ENCODE results near the gene COL16A1. TPM values are rescaled to one million over a fixed set of nuclear protein-coding genes. Genes with fewer than 3 reads are reported as not detected.

COL16A1 gene
- total and polyA plus RNA-seq, 2 of the 13 experiments (the other 11 are each of a cell fraction or from before 2014, with no cell fraction given): 4.3 to 12.2 TPM

DNA sequence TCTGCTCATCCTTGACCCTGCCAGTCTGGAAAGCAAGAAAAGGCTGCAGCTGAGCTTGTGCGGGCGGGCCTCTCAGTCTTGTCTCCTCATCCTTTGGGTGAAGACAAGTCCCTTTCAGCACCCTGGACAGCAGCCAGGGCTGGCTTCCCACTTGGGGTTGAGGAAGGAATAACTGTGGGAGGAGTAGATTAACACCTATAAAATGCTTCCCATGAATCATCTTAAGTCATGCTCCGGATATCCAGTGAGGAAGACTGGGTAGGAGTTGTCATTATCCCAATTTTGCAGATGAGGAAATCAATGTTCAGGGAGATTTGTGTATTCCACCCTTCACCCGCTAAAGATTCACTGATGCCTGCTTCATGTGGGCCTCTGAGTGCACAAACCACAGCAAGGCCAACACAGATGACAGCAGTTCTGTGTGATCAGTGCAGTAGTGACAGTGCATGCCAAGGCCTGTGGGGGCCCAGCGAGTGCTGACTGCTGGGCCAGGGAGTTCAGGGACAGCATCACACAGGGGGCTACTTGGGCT lies 20.1 kb upstream of the COL16A1 start (continued):
- TF ChIP-seq REXO4 (CRISPR knock-in tag; IDR thresholded peaks at IDR 0.05; ENCODE audit: borderline replicate concordance) (no peak), KLF9 (CRISPR knock-in tag; IDR thresholded peaks at IDR 0.05; ENCODE audit: low read depth) (peak; percentile 68; the same call in 1 of the 2 replicates), KDM4B (CRISPR knock-in tag; IDR thresholded peaks at IDR 0.05) (peak; percentile 82; the same call in 1 of the 2 replicates), RELA (CRISPR knock-in tag; IDR thresholded peaks at IDR 0.05) (no peak), ZNF878 (CRISPR knock-in tag; IDR thresholded peaks at IDR 0.05) (peak; percentile 75; the same call in 1 of the 2 replicates), ZNF670 (CRISPR knock-in tag; IDR thresholded peaks at IDR 0.05; ENCODE audit: borderline replicate concordance) (no peak), MLLT10 (CRISPR knock-in tag; IDR thresholded peaks at IDR 0.05) (peak; percentile 36; the same call in 1 of the 2 replicates), KLF16 (CRISPR knock-in tag; IDR thresholded peaks at IDR 0.05) (peak in 1 of 2 experiments; percentile 78; a peak in 2 of 4 replicates), ATF7-NPFF (CRISPR knock-in tag; IDR thresholded peaks at IDR 0.05; ENCODE audit: low read depth) (no peak), ZNF552 (CRISPR knock-in tag; IDR thresholded peaks at IDR 0.05; ENCODE audit: borderline replicate concordance) (no peak), ETV6 (CRISPR knock-in tag; conservative IDR thresholded peaks at IDR 0.05) (0 out of 2 replicates have a peak, but pooled peaks have one; percentile 42), ZC3H13 (CRISPR knock-in tag; IDR thresholded peaks at IDR 0.05) (peak; percentile 10; the same call in 1 of the 2 replicates), ZNF678 (CRISPR knock-in tag; IDR thresholded peaks at IDR 0.05) (no peak), SRY (CRISPR knock-in tag; IDR thresholded peaks at IDR 0.05) (peak; percentile 45; the same call in 1 of the 2 replicates), HMG20A (CRISPR knock-in tag; IDR thresholded peaks at IDR 0.05; ENCODE audit: borderline replicate concordance) (no peak), ZNF557 (CRISPR knock-in tag; IDR thresholded peaks at IDR 0.05) (peak; percentile 96)
- TF ChIP-seq, protein P1, sequence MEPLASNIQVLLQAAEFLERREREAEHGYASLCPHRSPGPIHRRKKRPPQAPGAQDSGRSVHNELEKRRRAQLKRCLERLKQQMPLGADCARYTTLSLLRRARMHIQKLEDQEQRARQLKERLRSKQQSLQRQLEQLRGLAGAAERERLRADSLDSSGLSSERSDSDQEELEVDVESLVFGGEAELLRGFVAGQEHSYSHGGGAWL (CRISPR knock-in tag; IDR thresholded peaks at IDR 0.05): peak; percentile 43; the same call in 1 of the 2 replicates
- TF ChIP-seq, protein P2, sequence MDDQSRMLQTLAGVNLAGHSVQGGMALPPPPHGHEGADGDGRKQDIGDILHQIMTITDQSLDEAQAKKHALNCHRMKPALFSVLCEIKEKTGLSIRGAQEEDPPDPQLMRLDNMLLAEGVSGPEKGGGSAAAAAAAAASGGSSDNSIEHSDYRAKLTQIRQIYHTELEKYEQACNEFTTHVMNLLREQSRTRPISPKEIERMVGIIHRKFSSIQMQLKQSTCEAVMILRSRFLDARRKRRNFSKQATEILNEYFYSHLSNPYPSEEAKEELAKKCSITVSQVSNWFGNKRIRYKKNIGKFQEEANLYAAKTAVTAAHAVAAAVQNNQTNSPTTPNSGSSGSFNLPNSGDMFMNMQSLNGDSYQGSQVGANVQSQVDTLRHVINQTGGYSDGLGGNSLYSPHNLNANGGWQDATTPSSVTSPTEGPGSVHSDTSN (CRISPR knock-in tag; IDR thresholded peaks at IDR 0.05; ENCODE audit: borderline replicate concordance): peak; percentile 84; the same call in 1 of the 2 replicates
- TF ChIP-seq, protein P3, sequence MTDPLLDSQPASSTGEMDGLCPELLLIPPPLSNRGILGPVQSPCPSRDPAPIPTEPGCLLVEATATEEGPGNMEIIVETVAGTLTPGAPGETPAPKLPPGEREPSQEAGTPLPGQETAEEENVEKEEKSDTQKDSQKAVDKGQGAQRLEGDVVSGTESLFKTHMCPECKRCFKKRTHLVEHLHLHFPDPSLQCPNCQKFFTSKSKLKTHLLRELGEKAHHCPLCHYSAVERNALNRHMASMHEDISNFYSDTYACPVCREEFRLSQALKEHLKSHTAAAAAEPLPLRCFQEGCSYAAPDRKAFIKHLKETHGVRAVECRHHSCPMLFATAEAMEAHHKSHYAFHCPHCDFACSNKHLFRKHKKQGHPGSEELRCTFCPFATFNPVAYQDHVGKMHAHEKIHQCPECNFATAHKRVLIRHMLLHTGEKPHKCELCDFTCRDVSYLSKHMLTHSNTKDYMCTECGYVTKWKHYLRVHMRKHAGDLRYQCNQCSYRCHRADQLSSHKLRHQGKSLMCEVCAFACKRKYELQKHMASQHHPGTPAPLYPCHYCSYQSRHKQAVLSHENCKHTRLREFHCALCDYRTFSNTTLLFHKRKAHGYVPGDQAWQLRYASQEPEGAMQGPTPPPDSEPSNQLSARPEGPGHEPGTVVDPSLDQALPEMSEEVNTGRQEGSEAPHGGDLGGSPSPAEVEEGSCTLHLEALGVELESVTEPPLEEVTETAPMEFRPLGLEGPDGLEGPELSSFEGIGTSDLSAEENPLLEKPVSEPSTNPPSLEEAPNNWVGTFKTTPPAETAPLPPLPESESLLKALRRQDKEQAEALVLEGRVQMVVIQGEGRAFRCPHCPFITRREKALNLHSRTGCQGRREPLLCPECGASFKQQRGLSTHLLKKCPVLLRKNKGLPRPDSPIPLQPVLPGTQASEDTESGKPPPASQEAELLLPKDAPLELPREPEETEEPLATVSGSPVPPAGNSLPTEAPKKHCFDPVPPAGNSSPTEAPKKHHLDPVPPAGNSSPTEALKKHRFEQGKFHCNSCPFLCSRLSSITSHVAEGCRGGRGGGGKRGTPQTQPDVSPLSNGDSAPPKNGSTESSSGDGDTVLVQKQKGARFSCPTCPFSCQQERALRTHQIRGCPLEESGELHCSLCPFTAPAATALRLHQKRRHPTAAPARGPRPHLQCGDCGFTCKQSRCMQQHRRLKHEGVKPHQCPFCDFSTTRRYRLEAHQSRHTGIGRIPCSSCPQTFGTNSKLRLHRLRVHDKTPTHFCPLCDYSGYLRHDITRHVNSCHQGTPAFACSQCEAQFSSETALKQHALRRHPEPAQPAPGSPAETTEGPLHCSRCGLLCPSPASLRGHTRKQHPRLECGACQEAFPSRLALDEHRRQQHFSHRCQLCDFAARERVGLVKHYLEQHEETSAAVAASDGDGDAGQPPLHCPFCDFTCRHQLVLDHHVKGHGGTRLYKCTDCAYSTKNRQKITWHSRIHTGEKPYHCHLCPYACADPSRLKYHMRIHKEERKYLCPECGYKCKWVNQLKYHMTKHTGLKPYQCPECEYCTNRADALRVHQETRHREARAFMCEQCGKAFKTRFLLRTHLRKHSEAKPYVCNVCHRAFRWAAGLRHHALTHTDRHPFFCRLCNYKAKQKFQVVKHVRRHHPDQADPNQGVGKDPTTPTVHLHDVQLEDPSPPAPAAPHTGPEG (CRISPR knock-in tag; IDR thresholded peaks at IDR 0.05): peak; percentile 82; the same call in 1 of the 2 replicates
- TF ChIP-seq, protein P4, sequence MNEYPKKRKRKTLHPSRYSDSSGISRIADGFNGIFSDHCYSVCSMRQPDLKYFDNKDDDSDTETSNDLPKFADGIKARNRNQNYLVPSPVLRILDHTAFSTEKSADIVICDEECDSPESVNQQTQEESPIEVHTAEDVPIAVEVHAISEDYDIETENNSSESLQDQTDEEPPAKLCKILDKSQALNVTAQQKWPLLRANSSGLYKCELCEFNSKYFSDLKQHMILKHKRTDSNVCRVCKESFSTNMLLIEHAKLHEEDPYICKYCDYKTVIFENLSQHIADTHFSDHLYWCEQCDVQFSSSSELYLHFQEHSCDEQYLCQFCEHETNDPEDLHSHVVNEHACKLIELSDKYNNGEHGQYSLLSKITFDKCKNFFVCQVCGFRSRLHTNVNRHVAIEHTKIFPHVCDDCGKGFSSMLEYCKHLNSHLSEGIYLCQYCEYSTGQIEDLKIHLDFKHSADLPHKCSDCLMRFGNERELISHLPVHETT (CRISPR knock-in tag; conservative IDR thresholded peaks at IDR 0.05): 0 out of 2 replicates have a peak, but pooled peaks have one; percentile 54
